Left ventricle myocardium inferior (tissue), 1 donor: ENCODE results near the gene SDK1. TPM values are rescaled to one million over a fixed set of nuclear protein-coding genes. Genes with fewer than 3 reads are reported as not detected.

Experiments used
- DNase-seq: peaks from one replicate; pipeline ENCODE4 v3.0.0-alpha.2; 2020
- H3K27ac ChIP-seq: fragments of 200-600 bp; replicated peaks from 2 replicates; pipeline ENCODE4 v1.8.0; 2021
- H3K27me3 ChIP-seq: fragments of 200-600 bp; 2 replicates; pipeline ENCODE4 v1.8.0; 2021; ENCODE audit warnings: low read depth
- H3K36me3 ChIP-seq: fragments of 200-600 bp; 2 replicates; pipeline ENCODE4 v1.8.0; 2021
- H3K4me1 ChIP-seq: fragments of 200-600 bp; 2 replicates; pipeline ENCODE4 v1.8.0; 2021
- H3K4me3 ChIP-seq: fragments of 200-600 bp; 2 replicates; pipeline ENCODE4 v1.8.0; 2021; ENCODE audit warnings: mild to moderate bottlenecking, moderate library complexity
- H3K9me3 ChIP-seq: fragments of 200-600 bp; replicated peaks from 2 replicates; pipeline ENCODE4 v1.8.0; 2021
- intact Hi-C: fragments of 100-400 bp; cut with micrococcal nuclease; formaldehyde crosslinking; loops from one replicate; pipeline ENCODE4 v1.11.0; 2022
- total RNA-seq: library from RNA; stranded (reverse); fragmentation: NEBNext Ultra II Directional; extraction: Animal tissue kit (Norgen Biotek cat#: 25700); gene quantifications from one replicate; pipeline ENCODE4 v1.2.1, GENCODE V29; 2021
- TF ChIP-seq, protein P1 (sequence below): fragments of 200-600 bp; IDR thresholded peaks from 2 replicates; pipeline ENCODE4 v1.8.0; 2021; ENCODE audit warnings: antibody characterized with exemption, mild to moderate bottlenecking, borderline replicate concordance
- donor health status: DM: no; HTN: yes; CAD: no; lungs with severe emphysema.

The SDK1 gene
- total RNA-seq, 1 donor from 2014 or later: 1.3 TPM

- Histone ChIP-seq H3K4me3 (no peak overlapping the region), H3K4me1 (no peaks in the 10 kb centered on the region), H3K27ac (no peak overlapping the region), H3K9me3 (no peaks in the 10 kb centered on the region), H3K36me3 (no peaks in the 10 kb centered on the region), H3K27me3 (no peaks in the 10 kb centered on the region)
- TF ChIP-seq, protein P1, sequence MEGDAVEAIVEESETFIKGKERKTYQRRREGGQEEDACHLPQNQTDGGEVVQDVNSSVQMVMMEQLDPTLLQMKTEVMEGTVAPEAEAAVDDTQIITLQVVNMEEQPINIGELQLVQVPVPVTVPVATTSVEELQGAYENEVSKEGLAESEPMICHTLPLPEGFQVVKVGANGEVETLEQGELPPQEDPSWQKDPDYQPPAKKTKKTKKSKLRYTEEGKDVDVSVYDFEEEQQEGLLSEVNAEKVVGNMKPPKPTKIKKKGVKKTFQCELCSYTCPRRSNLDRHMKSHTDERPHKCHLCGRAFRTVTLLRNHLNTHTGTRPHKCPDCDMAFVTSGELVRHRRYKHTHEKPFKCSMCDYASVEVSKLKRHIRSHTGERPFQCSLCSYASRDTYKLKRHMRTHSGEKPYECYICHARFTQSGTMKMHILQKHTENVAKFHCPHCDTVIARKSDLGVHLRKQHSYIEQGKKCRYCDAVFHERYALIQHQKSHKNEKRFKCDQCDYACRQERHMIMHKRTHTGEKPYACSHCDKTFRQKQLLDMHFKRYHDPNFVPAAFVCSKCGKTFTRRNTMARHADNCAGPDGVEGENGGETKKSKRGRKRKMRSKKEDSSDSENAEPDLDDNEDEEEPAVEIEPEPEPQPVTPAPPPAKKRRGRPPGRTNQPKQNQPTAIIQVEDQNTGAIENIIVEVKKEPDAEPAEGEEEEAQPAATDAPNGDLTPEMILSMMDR: no peak
- intact Hi-C loops: no loop called here
- no peak for DNase-seq
Measured at GRCh38 chr7:3964980-3965606, 664.0 kb downstream of the SDK1 start.

DNA sequence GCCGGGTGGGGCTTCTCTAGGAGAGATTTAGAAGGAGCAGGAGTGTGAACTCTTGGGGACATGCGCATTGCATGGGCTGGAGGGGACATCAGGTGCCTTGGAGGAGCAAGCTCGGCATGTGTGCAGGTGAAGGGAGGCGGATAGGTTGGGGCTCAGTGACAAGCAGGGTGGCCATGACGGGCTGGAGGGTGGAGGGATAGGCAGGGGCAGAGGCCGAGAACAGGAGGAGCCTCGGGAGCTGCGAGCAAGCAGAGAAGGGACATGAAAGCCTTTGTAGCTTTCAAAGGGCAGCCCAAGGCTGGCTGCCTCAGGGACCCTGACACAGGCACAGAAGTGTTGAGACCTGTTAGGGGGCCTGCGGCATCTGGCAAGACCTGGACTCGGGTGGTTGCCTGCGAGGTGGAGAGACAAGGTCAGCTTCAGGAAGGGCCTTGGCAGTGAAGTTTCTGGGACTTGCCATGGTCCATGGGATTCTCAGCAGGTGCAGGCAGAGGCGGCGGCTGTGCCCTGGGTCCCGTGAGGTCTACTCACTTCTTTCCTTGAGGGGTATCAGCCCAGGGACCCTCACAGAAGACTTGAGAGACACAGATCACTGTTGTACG, 664.8 kb downstream of the SDK1 start:
- Histone ChIP-seq H3K4me1 (no peaks in the 10 kb centered on the region), H3K36me3 (no peaks in the 10 kb centered on the region), H3K9me3 (no peaks in the 10 kb centered on the region), H3K27me3 (no peaks in the 10 kb centered on the region), H3K27ac (no peak overlapping the region), H3K4me3 (no peak overlapping the region)
- TF ChIP-seq, protein P1: no peak
- intact Hi-C loops: no loop called here
- no peak for DNase-seq

DNA sequence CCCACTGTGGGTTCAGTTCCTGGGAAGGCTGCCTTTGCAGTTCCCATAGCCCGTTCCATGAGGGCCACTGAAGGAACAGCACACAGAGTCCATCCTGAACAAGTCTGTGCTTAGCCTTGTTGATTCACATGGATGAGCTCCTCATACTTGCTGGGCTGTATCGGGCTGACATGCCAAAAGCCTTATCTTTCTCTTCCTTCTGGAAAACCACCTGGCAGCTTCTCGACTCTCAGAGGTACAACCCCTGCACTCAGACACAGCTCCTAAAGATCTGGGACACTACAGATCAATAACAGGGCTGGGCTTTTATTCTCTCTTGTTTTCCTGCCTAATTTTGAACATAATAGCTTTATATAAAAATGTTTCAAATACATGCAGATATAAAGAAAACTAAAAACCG, 667.2 kb downstream of the SDK1 start:
- no peaks in the 10 kb centered on the region for H3K36me3 ChIP-seq
- intact Hi-C loops: no loop called here
- DNase-seq: no peak
- TF ChIP-seq, protein P1: no peak
- no peaks in the 10 kb centered on the region for H3K9me3 ChIP-seq
- H3K4me3 ChIP-seq: no peak overlapping the region
- H3K27me3 ChIP-seq: peaks cover 5% of the 10 kb centered on the region
- H3K27ac ChIP-seq: no peak overlapping the region
- H3K4me1 ChIP-seq: no peaks in the 10 kb centered on the region

DNA sequence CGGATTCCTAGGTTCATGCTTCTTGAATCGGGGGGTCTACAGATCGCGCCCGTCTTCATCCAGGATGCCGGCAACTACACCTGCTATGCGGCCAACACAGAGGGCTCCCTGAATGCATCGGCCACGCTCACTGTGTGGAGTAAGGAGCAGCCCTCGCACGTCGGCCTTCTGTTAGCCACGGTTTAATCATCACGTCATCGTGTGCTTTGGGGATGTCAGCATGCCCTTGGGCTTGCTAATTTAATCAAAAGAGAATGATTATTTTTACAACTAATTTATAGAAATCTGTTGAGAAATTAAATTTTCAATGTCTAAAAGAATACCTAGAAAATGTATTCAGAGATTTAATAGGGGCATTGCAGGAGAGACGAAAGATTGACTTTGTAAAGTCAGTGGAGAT, 668.2 kb downstream of the SDK1 start:
- no peaks in the 10 kb centered on the region for H3K4me1 ChIP-seq
- TF ChIP-seq, protein P1: no peak
- peaks cover 5% of the 10 kb centered on the region for H3K27me3 ChIP-seq
- no peak overlapping the region for H3K4me3 ChIP-seq
- H3K9me3 ChIP-seq: no peaks in the 10 kb centered on the region
- DNase-seq: no peak
- H3K27ac ChIP-seq: no peak overlapping the region
- H3K36me3 ChIP-seq: no peaks in the 10 kb centered on the region
- intact Hi-C loops: no loop called here

DNA sequence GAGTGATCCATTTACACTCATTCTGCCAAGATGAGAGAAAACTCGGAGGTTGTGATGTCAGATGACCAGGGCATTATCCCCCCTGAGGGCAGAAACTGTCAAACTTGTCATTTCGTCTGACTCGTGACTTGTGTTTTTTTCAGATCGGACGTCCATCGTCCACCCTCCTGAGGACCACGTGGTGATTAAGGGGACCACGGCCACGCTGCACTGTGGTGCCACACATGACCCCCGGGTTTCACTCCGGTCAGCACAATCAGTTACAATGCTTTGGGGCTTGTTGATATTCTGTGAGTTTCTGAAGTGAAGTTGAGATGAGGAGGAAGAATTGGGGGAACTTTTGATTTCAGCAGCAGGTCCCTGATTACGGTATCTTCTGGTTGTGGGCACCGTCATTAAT, 670.3 kb downstream of the SDK1 start:
- H3K27me3 ChIP-seq: peaks cover 5% of the 10 kb centered on the region
- no peaks in the 10 kb centered on the region for H3K4me1 ChIP-seq
- H3K36me3 ChIP-seq: no peaks in the 10 kb centered on the region
- no peak overlapping the region for H3K4me3 ChIP-seq
- intact Hi-C loops: no loop called here
- DNase-seq: no peak
- no peaks in the 10 kb centered on the region for H3K9me3 ChIP-seq
- no peak overlapping the region for H3K27ac ChIP-seq
- TF ChIP-seq, protein P1: no peak
